ENCODE data around the gene LILRA6.
"Not testable (repeated sequence)": the region's sequence is repeated elsewhere in the genome, so short reads cannot be mapped to it uniquely, and the experiment has no call there.

Gene LILRA6

DNA sequence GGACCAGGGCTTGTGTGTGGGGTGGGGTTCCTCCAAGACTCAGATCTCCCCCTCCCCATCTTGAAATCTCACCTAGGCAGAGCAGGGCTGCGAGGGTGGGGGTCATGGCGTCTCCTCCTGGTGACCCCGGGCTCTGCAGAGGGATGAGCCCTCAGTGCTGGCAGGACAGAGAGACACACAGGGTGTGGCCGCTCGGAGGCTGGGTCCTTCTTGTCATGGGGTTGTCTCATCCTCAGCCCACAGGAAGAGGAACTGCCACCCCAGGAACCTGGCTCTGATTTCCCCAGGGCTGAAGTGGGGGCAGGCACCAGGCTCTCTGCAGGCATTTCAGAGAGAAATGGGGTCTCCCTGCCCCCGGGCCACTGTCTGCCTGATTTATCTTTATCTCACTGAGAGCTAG lies at the start of gene LILRA6:
Gene LILRA6 (minus strand): TSS at position 145 of the 400 bp plus-strand sequence.
- peak; percentile 35 for DNase-seq

DNA sequence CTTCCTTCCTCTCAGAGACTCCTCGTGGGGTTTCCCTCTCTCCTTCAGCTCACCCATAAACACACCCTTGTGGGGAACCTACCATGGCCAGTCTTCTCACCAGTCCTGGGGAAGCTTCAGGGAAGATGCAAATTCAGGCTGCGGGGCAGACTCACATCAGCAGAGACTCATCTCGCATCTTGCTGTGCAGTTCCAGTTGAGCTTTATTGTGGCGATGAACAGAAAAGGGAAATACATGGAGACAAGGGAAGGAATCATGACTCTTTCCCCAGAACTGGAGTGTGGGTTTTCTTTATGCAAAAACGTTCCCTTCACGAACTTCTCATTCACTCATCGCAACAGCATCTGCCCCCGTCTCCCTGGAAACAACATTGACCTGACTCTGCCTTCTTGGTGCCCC lies 46.6 kb upstream of the LILRA6 start:
- DNase-seq = not testable (repeated sequence)

DNA sequence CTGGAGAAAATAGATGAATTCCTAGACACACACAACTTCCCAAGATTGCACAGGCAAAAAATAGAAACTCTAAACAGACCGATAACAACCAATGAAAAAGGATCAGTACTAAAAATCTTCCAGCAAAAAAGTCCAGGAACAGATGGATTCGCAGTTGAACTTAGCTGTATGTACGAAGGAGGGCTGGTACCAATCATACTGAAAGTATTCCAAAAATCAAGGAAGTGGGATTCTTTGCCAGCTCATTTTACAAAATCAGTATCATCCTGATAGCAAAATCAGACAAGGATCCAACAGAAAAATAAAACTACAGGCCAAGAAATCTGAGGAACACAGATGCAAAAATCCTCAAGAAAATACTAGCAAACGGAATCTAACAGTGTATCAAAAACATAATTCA lies 44.9 kb upstream of the LILRA6 start:
- DNase-seq = no peak

DNA sequence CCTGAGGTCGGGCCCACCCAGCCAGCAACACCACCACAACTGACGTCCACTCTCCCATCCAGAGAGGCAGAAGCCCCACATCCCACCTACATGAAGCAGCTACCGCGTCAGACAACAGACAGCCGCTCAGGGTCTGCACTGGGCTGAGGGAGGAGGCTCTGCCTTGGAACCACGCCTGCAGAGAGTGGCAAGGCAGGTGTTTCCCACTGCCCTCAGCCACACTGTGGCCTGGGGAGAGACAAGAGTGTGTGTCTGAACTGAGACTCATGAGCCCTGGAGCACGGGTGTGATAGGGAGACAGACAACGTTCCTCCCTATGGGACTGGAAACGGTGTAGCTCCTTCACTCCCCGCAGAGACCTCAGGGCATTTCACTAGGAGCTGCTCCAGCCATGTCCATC lies 43.7 kb upstream of the LILRA6 start:
- not testable (repeated sequence) for DNase-seq

DNA sequence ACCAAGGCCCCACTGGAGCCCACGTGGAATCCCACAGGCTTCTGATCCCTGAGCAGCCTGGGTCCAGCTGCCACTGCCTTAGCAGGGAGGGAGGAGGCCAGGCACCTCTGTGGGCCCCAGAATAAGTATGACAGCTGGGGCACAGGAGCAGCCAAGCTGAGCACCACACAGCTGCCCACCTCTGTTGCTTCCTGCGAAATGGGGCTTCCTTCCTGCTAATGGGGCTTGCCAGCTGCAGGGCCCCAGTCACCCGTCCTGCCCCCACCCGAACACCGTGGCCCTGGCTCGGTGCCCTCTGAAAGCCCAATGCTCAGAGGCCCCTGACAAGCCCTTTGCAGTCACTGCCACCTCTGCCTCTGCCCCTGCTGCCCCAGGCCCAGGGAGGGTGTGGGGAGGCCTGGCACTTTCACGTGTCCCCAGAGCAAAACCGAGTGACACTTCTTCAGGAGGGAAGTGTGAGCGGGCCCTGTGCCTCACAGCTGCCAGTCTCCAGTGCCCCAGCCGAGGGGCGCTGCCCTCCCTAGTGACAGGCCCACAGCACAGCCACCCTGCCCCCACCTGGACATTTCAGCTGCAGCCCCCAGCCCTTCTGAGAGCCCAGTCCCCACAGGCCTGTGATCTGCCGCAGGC lies 43.0 kb upstream of the LILRA6 start:
- DNase-seq = peak; percentile 61

DNA sequence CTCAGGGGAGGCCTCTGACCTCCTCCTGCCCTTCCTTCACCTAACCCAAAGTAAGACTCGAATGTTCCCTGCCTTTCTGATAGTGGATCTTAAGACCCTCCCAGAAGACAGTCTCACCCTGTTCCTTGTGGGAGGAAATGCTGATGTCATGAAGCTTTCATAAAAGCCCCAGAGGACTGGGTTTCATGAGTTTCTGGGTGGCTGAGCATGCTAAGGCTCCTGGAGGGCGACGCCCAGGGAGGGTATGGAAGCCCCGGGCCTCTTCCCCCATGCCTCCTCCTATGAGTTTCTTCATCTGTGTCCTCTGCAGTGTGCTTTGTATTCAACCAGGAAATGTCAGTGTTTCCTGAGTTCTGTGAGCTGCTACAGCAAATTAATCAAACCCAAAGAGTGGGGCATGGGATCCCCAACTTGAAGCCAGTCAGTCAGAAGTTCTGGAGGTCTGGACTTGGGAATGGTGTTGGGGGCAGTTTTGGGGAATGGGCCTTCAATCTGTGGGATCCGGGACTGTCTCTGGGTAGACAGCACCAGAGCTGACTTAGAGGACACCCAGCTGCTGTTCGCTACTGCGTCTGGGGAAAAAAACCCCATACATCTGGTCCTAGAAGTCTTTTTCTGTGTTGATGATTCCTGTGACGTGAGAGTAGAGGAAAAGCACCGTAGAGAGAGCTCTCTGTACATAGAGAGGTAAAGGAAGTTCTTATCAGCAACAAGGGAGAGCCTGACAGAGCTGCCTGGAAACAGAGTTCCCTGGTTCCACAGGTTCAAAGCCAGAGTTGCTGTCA lies 40.3 kb upstream of the LILRA6 start:
- peak; percentile 39 for DNase-seq

DNA sequence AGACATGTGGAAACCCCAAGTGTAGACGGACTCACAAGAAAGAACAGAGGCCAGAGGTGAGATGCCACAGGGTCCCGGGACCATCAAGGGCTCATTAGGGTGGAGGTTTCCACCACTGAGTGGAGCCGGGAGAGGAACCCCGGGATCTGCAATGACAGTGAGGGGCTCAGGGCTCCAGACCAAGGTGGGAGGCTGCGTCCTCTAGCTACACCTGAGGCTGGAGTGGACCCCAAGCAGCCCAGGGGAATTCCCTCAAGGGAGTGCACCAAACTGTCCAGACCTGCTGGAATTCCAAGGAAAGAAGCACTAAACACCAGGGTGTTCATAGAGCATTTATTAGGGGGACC lies 39.1 kb upstream of the LILRA6 start:
- DNase-seq = not testable (repeated sequence)

DNA sequence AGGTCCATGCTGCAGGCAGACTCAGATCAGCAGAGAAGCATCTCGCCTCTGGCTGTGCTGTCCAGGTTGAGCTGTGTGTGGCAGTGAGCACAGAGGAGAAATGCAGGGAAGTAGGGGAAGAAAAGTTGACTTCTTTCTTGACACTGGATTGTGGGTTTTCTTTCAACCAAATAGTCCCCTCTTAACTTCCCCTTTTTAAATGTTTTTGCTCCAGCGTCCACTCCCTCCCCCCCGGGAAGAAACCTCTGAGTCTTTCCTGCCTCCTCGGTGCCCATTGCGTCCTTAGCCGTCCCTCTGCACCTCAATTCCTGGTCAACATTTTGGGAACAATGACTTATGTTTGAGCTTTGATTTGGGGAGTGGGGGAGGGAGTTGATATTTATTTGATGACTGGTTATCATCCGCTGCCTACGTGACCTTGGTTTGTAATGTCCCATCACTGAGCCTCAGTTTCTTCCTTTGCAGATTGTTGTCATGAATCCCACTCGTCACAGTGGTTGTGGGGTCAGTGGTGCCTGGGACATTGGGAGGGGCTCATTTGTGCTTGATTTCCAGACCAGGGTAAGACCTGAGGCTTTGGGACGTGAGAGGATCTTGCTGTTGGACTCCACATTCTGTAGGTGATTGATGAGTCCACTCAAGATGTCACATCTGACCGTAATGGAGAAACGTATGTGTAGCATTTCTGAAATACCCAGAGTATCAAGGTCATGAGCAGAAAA lies 38.6 kb upstream of the LILRA6 start, which contains the start of gene LILRB2:
Gene LILRB2 (minus strand): TSS at position 104 of the 722 bp plus-strand sequence. CDS start 614 bp downstream, outside the sequence.
- no peak for DNase-seq

DNA sequence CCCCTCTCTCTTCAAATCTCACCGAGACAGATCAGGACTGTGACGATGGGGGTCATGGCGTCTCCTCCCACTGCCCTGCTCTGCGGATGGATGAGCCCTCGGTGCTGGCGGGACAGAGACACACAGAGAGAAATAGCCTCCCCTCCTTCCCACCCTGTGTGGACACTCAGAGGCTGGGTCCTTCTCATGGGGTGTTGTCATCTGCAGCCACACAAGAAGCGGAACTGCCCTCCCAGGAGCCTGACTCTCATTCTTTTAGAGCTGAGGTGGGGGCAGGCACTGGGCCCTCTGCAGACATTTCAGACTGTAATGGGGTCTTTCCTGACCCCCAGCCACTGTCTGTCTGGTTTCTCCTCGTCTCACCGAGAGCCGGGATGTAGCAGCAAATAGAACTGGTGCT lies 37.9 kb upstream of the LILRA6 start:
- DNase-seq = peak; percentile 47

DNA sequence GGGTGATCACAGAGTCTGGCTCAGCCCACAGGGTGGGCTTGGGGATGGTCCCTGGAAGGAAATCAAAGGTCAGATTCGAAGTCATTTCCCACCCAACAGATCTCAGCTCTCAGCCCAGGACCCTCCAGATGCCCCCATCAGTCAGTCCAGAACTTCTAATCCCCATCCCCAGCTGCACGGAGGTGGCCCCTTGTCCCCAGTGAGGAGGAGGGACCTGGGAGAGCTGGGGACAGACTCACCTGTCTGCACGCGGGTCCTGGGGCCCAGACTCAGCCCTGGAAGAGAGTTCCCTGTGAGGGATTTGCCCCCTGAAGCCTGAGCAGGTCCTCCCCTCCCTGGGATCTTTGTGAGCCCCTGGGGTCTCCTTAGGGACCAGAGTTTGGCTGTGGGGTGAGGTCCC lies 37.4 kb upstream of the LILRA6 start:
- not testable (repeated sequence) for DNase-seq

DNA sequence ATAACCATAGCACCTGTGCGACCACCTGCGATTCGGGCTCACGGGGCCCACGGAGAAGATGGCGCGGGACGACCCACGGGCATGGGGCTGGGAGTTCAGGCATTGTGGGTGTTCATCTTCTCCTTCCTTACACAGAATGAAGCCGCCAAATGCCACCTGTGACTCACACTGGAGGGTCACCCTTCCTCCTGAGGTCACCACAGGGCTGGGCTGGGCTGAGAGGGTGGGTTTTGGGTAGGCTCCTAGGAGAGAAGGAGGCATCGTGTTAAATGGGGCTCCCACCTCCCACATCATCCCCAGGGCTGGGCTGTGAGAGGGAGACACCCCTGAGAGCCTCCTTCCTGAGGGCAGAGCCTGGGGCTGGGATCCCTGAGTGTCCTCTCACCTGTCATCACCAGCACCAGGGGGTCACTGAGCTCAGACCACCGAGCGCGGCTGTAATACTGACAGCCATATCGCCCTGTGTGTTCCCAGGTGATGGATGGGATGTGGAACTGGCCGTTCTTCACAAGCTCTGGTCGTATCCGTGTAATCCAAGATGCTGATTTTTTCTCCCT lies 36.9 kb upstream of the LILRA6 start:
- DNase-seq = no peak

DNA sequence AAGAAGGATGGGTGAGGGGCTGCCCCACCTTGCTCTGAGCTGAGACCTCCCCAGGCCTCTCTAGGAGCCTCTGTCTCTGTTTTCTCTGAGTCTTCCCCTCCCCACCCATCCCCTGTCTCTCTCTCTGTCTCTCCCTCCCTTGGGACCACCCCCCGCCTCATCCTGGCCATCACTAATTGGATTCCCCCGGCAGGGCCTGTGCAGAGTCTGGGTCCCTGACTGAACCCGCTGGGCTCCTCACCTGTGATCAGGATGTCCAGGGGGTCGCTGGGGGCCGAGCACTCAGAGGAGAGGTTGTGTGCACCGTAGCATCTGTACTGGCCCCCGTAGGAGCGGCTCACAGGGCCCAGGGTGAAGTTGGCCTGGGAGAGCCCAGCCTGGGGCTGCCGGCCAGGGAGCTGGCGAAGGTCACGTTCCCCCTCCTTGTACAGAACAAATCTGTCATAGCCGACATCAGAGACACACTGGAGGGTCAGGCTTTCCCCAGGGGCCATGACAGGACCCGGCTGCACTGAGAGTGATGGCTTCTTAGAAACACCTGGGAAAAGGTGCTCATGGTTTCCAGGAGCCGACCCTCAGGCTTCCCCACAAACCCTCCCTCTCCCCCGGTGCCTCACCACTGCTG lies 36.1 kb upstream of the LILRA6 start:
- not testable (repeated sequence) for DNase-seq

DNA sequence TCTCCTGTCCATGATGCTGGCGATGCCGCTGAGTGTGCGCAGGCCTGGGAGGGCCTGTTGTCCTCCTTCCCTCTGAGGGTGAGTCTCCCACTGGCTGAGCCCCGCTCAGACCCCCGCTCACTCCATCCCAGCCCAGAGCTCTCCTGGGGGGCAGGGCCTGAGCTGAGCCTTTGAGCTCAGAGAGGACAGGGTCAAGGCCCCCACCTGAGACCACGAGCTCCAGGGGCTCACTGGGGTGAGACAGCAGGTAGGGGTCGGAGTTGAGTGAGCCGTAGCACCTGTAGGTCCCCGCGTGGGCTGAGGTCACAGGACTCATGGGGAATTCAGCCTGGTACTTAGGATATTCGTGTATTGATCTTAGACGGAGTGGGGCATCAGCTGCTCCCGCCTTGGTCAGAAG lies 35.5 kb upstream of the LILRA6 start:
- not testable (repeated sequence) for DNase-seq

DNA sequence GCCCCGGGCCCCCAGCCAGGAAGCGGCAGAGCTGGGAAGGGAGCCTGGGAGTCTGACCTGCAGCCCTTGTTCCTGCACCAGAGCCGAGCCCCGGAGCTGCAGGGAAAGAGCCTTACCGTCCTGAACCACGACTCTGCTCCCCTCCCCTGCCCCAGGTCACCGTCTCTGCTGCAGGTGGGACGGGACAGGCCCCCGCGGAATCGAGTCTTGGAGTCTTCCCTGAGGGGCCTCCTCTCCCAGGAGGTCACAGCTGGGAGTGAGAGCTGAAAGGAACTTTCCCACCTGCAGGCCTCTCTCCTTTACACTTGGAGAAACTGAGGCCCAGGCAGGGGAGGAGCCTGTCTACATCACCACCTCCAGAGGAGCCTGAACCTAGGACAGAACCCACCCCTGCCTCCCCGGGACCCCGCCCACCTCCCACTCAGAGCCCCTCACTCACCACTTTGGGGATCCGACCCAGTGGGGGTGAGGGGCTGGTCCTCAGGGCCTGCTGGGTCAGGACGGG lies 34.6 kb upstream of the LILRA6 start:
- not testable (repeated sequence) for DNase-seq

DNA sequence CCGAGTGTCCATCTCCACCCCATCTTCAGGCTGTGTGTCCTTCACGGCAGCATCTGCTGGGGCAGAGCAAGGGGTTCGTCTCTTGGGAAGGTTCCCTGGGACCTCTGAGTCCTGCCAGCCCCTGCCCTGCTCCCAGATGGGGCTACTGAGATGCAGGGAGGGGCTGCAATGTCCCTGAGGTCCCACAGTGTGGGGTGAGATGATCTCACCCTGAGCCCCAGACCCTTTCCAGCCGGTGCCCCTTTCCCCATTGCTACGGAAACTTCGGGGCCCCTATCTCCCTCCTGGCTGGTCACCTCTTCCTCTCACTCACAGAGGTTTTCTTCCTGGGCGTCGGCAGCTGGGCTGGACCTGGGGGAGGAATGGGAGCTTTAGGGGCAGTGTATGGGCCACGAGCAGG lies 33.4 kb upstream of the LILRA6 start:
- no peak for DNase-seq

DNA sequence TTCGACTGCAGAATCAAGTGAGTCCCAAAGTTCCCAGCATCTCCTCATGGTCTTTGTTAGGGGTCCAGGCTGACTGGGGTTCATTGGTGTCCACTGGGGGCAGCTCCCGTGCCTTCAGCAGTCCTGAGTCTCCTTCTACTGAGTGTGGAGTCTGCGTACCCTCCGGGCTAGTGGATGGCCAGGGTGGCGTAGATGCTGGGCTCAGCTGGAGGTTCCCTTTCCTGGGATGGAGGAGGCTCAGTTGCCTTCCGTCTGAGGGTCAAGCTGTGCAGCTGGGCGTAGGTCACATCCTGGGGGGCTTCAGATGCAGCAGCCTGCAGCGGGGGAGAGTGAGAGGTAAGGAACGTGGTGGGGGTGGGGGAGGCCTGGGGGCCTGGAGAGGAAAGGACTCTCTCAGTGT lies 31.9 kb upstream of the LILRA6 start:
- not testable (repeated sequence) for DNase-seq

DNA sequence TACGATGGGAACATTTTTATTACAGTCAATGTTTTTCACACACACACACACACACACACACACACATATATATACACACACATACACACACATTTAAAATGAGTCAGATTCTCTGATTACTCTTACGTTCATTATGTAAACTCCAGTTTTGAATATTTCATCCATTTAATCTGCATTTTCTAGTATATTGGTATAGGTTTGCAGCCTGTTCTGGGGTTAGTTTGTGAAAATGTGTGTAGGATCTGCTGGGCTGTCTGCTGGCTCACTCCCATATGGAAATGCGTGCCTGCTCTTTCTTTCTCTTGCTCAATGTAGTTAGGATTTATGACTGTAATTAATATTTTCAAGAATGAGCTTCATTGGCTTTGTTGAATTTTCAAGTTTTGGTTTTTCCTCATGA lies 31.2 kb upstream of the LILRA6 start:
- no peak for DNase-seq

DNA sequence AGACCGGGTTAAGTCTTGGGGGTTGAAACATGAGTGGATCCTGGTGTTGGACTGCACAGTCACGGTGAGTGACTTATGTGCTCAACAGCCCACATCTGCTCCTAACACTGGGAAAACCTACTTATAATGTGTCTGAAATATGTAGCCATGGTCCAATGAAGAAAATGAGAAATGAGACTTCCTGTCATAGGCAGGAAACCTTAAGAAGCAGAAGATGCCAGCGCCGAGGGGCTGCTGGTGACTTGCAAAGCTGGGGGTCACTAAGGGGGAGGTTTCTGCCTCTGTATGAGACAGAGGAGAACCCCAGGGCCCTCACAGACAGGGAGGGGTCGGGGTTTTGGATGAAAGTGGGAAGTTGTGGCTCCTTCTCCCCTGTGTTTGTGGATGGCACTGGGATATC lies 29.6 kb upstream of the LILRA6 start:
- not testable (repeated sequence) for DNase-seq

DNA sequence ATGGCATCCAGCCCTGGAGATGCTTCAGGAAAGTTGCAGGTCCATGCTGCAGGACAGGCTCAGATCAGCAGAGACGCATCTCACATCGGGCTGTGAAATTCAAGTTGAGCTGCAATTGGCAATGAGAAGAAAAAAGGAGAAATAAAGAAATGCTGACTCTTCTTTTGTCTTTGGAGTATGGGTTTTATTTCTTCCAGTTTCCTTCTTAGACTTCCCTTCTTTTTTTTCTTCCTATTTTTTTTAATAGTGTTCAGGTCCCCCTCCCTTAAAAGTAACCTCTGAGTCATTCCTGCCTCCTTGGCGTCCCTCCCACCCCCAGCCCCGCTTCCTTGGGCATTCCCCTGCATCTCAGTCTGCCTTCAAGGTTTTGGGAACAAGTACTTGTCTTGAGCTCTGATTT lies 29.0 kb upstream of the LILRA6 start:
- peak; percentile 56 for DNase-seq

DNA sequence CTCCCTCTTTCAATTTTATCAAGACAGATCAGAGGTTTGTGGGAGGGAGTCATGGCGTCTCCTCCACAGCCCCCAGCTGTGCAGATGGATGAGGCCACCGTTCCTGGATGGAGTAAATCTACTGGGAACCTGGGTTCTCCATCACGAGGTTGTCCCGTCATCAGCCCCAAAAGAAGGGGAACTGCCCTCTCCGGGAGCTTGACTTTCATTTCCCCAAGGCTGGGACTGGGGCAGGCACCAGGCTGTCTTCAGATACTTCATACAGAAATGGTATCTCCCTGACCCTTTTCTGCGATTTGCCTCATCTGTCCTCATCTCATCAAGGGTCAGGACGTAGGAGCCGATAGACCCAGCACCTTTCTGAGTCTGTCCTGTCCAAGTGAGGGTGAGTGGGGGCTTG lies 28.5 kb upstream of the LILRA6 start:
- peak; percentile 57 for DNase-seq

DNA sequence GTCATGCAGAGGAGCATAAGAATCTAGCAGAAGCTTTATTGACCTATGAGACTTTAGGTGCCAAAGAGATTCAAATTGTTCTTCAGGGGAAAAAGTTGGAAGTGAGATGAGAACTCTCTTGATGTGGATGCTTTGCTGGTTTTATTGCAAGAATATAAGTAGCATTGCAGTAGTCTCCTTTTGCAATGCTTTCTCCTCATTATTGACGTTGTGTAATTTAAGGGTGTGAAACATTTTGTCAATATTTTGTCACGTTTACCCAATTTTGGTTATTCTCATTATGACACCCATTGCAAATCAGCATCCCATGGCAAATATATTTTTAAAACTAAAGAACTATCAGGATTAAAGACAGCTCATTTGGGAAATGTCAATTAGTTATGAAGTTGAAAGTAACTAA lies 26.3 kb upstream of the LILRA6 start:
- no peak for DNase-seq

DNA sequence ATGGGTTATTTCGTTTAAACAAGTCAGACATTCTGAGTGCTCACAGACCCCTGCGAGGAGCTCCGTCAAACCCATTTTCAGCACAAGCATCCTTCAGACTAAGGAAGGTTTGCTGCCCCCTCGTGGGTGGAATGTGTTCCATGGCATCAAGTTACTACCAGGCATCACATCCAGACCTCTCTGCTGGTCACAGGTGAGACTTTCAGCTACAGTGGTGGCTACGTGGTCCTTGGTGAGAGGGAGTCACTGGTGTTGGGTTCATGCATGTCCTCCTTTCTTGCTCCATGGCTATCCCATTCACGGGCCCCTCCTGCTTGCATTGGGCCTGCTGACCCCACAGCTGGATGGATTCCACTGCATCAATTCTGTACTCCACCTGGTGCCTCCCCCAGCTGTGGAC lies 23.5 kb upstream of the LILRA6 start:
- peak; percentile 66 for DNase-seq

DNA sequence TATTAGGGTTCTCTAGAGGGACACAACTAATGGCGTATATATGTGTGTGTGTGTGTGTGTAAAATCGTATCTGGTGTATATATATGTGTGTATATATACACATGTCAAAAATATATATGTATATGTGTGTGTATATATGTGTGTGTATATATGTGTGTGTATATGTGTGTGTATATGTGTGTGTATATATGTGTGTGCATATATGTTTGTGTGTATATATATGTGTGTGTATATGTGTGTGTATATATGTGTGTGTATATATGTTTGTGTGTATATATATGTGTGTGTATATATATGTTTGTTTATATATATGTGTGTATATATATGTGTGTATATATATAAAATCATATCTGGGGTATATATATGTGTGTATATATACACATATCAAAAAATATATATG lies 19.9 kb upstream of the LILRA6 start:
- no peak for DNase-seq

All from CD4-positive, alpha-beta T cell treated with Interferon gamma for 1 hour (primary cell).